Neural cell (in vitro differentiated cells): ENCODE data around the gene HHIPL1.

Experiments
- EP300 ChIP-seq: fragments of 450-650 bp; conservative IDR thresholded peaks from 2 replicates; pipeline ENCODE4 v1.6.1; 2014; ENCODE audit warnings: antibody characterized with exemption, mild to moderate bottlenecking, moderate library complexity; ENCODE audit not compliant: poor library complexity, severe bottlenecking
- EZH2 ChIP-seq: fragments of 200-600, 300-800 bp; shearing (Covaris generic), sonication (generic); IDR thresholded peaks from 2 replicates; pipeline ENCODE4 v1.6.1; 2014; ENCODE audit warnings: antibody characterized with exemption, low read length, borderline replicate concordance, mild to moderate bottlenecking; ENCODE audit not compliant: insufficient read depth, poor library complexity, severe bottlenecking
- MXI1 ChIP-seq: fragments of 450-650 bp; conservative IDR thresholded peaks from 2 replicates; pipeline ENCODE4 v1.6.1; 2014; ENCODE audit warnings: antibody characterized with exemption, mild to moderate bottlenecking; ENCODE audit not compliant: poor library complexity, severe bottlenecking
- POLR2AphosphoS5 ChIP-seq: IDR thresholded peaks from 2 replicates; pipeline ENCODE4 v1.6.1; 2012
- RAD21 ChIP-seq: fragments of 450-650 bp; conservative IDR thresholded peaks from 2 replicates; pipeline ENCODE4 v1.6.1; 2014; ENCODE audit warnings: antibody characterized with exemption, mild to moderate bottlenecking, moderate library complexity
- SMC3 ChIP-seq: fragments of 450-650 bp; conservative IDR thresholded peaks from 2 replicates; pipeline ENCODE4 v1.6.1; 2014; ENCODE audit warnings: antibody characterized with exemption, mild to moderate bottlenecking, moderate library complexity; ENCODE audit not compliant: poor library complexity
- TAF1 ChIP-seq: IDR thresholded peaks from 2 replicates; pipeline ENCODE4 v1.6.1; 2012; ENCODE audit warnings: low read depth
- TF ChIP-seq, protein P1 (sequence below): fragments of 450-650 bp; IDR thresholded peaks from 2 replicates; pipeline ENCODE4 v1.5.1; 2014; ENCODE audit warnings: antibody characterized with exemption, mild to moderate bottlenecking, moderate library complexity; ENCODE audit not compliant: poor library complexity, severe bottlenecking

DNA sequence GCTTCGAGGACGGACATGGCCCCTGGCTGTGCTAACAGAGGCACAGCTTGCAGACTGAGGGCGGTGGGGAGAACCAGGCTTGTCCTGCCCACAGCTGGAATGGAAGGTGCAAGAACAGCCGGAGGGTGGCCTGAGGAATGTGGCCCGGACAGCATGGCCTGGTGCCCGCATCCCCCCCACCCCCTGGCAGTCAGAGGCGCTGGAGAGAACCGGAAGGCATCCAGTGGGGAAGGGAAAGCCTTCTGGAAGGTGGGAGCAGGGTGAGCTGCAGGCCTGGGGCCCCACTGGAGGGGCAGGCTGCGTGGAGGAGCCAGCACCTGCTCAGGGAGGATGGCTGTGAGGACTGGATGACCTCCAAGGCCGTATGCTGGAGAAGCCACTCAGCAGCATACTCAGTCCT lies 31.0 kb downstream of the HHIPL1 start:
- TF ChIP-seq, protein P1, sequence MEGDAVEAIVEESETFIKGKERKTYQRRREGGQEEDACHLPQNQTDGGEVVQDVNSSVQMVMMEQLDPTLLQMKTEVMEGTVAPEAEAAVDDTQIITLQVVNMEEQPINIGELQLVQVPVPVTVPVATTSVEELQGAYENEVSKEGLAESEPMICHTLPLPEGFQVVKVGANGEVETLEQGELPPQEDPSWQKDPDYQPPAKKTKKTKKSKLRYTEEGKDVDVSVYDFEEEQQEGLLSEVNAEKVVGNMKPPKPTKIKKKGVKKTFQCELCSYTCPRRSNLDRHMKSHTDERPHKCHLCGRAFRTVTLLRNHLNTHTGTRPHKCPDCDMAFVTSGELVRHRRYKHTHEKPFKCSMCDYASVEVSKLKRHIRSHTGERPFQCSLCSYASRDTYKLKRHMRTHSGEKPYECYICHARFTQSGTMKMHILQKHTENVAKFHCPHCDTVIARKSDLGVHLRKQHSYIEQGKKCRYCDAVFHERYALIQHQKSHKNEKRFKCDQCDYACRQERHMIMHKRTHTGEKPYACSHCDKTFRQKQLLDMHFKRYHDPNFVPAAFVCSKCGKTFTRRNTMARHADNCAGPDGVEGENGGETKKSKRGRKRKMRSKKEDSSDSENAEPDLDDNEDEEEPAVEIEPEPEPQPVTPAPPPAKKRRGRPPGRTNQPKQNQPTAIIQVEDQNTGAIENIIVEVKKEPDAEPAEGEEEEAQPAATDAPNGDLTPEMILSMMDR = no peak
- no peak for TF ChIP-seq RAD21
- no peak for TF ChIP-seq POLR2AphosphoS5
- TF ChIP-seq EP300 = no peak
- TF ChIP-seq EZH2 = no peak
- TF ChIP-seq MXI1 = no peak
- no peak for TF ChIP-seq SMC3
- TF ChIP-seq TAF1 = no peak
